ENCODE measurements around the gene SMARCD3. TPM values are rescaled to one million over a fixed set of nuclear protein-coding genes. Genes with fewer than 3 reads are reported as not detected.

SMARCD3 gene
- polyA plus RNA-seq, 3 donors from 2014 or later = 1.2 to 3.9 (median 2.6) TPM

GRCh38 chr7:151198945-151199848, 49.3 kb downstream of the SMARCD3 start:
- DNase-seq = no peak
- no peaks in the 10 kb centered on the region for H3K36me3 Mint-ChIP-seq
- H3K4me3 Mint-ChIP-seq = no peak overlapping the region
- H3K9me3 Mint-ChIP-seq = no peaks in the 10 kb centered on the region
- H3K27me3 Mint-ChIP-seq (ENCODE audit: low read depth in 3 of 3) = peaks cover 0 to 5% (median 4%) of the 10 kb centered on the region in 3 donors
- H3K4me1 Mint-ChIP-seq = no peaks in the 10 kb centered on the region
- no peak overlapping the region for H3K27ac Mint-ChIP-seq

GRCh38 chr7:151197932-151198331, 50.6 kb downstream of the SMARCD3 start:
- no peak for DNase-seq
- no peak overlapping the region for H3K27ac Mint-ChIP-seq
- no peaks in the 10 kb centered on the region for H3K36me3 Mint-ChIP-seq
- no peak overlapping the region for H3K4me3 Mint-ChIP-seq
- no peaks in the 10 kb centered on the region for H3K9me3 Mint-ChIP-seq
- H3K27me3 Mint-ChIP-seq (ENCODE audit: low read depth in 3 of 3) = peaks cover 0 to 4% (median 2%) of the 10 kb centered on the region in 3 donors
- H3K4me1 Mint-ChIP-seq = no peaks in the 10 kb centered on the region

GRCh38 chr7:151195616-151196450, 52.7 kb downstream of the SMARCD3 start:
- DNase-seq = no peak
- H3K4me1 Mint-ChIP-seq = no peaks in the 10 kb centered on the region
- H3K4me3 Mint-ChIP-seq = no peak overlapping the region
- peaks cover 0 to 4% (median 1%) of the 10 kb centered on the region in 3 donors for H3K27me3 Mint-ChIP-seq (ENCODE audit: low read depth in 3 of 3)
- no peak overlapping the region for H3K27ac Mint-ChIP-seq
- H3K9me3 Mint-ChIP-seq = no peaks in the 10 kb centered on the region
- no peaks in the 10 kb centered on the region for H3K36me3 Mint-ChIP-seq

GRCh38 chr7:151194188-151194587, 54.3 kb downstream of the SMARCD3 start:
- Mint-ChIP-seq H3K27ac (no peak overlapping the region), H3K36me3 (no peaks in the 10 kb centered on the region), H3K9me3 (no peaks in the 10 kb centered on the region), H3K4me1 (no peaks in the 10 kb centered on the region), H3K27me3 (ENCODE audit: low read depth in 3 of 3) (peaks cover 0 to 4% (median 1%) of the 10 kb centered on the region in 3 donors), H3K4me3 (no peak overlapping the region)
- no peak for DNase-seq

- Mint-ChIP-seq H3K36me3 (no peaks in the 10 kb centered on the region), H3K4me1 (no peaks in the 10 kb centered on the region), H3K4me3 (no peak overlapping the region), H3K27ac (no peak overlapping the region), H3K27me3 (ENCODE audit: low read depth in 3 of 3) (peaks cover 0 to 4% (median 1%) of the 10 kb centered on the region in 3 donors), H3K9me3 (no peaks in the 10 kb centered on the region)
- DNase-seq = no peak
Observed at GRCh38 chr7:151193203-151193978, 55.1 kb downstream of the SMARCD3 start.

- no peak for DNase-seq
- Mint-ChIP-seq H3K27me3 (ENCODE audit: low read depth in 3 of 3) (peaks cover 0 to 4% (median 1%) of the 10 kb centered on the region in 3 donors), H3K27ac (no peak overlapping the region), H3K4me3 (no peak overlapping the region), H3K9me3 (no peaks in the 10 kb centered on the region), H3K4me1 (no peaks in the 10 kb centered on the region), H3K36me3 (no peaks in the 10 kb centered on the region)
Observed at GRCh38 chr7:151192002-151192539, 56.4 kb downstream of the SMARCD3 start.

- no peak overlapping the region for H3K4me3 Mint-ChIP-seq
- no peak for DNase-seq
- H3K9me3 Mint-ChIP-seq = no peaks in the 10 kb centered on the region
- H3K27me3 Mint-ChIP-seq (ENCODE audit: low read depth in 3 of 3) = peaks cover 0 to 4% (median 3%) of the 10 kb centered on the region in 3 donors
- no peak overlapping the region for H3K27ac Mint-ChIP-seq
- H3K4me1 Mint-ChIP-seq = no peaks in the 10 kb centered on the region
- H3K36me3 Mint-ChIP-seq = no peaks in the 10 kb centered on the region
Observed at GRCh38 chr7:151191544-151191943, 57.0 kb downstream of the SMARCD3 start.

GRCh38 chr7:151189038-151189437, 59.5 kb downstream of the SMARCD3 start:
- H3K4me1 Mint-ChIP-seq = no peaks in the 10 kb centered on the region
- peaks cover 0 to 2% (median 2%) of the 10 kb centered on the region in 3 donors for H3K27me3 Mint-ChIP-seq (ENCODE audit: low read depth in 3 of 3)
- H3K27ac Mint-ChIP-seq = no peak overlapping the region
- no peak overlapping the region for H3K4me3 Mint-ChIP-seq
- no peaks in the 10 kb centered on the region for H3K9me3 Mint-ChIP-seq
- DNase-seq = no peak
- H3K36me3 Mint-ChIP-seq = no peaks in the 10 kb centered on the region

Other genes with a start within 250 kb of the SMARCD3 start
- 1 to 10 TPM in 2 of 3 donors, not detected in 1; 1.9 to 5.7 TPM for gene ATG9B, start 224.2 kb downstream of the SMARCD3 start, polyA plus RNA-seq
- 10 to 100 TPM; 17.6 to 26.5 (median 23.3) TPM for gene ABCB8, start 220.2 kb downstream of the SMARCD3 start, polyA plus RNA-seq
- gene ASIC3, start 200.2 kb downstream of the SMARCD3 start, polyA plus RNA-seq = not detected
- 10 to 100 TPM; 15.6 to 18.9 (median 17.9) TPM for gene CDK5, start 190.8 kb downstream of the SMARCD3 start, polyA plus RNA-seq
- 10 to 100 TPM in 2 of 3 donors, 1 to 10 TPM in 1; 6.7 to 19.8 (median 10.9) TPM for gene SLC4A2, start 189.1 kb downstream of the SMARCD3 start, polyA plus RNA-seq
- gene FASTK, start 167.9 kb downstream of the SMARCD3 start, polyA plus RNA-seq = 10 to 100 TPM; 49.0 to 57.6 (median 51.2) TPM
- 10 to 100 TPM; 47.5 to 57.5 (median 49.6) TPM for gene TMUB1, start 165.2 kb downstream of the SMARCD3 start, polyA plus RNA-seq
- gene AGAP3, start 162.2 kb downstream of the SMARCD3 start, polyA plus RNA-seq = 1 to 10 TPM; 2.8 to 6.3 (median 4.3) TPM
- not detected for gene GBX1, start 81.0 kb downstream of the SMARCD3 start, polyA plus RNA-seq
- not detected for gene ASB10, start 61.4 kb downstream of the SMARCD3 start, polyA plus RNA-seq
- not detected for gene H2BK1, start 38.2 kb downstream of the SMARCD3 start, polyA plus RNA-seq
- gene ABCF2, start 21.5 kb downstream of the SMARCD3 start, polyA plus RNA-seq = 10 to 100 TPM; 24.2 to 35.4 (median 31.7) TPM
- 10 to 100 TPM; 23.0 to 39.2 (median 35.4) TPM for gene CHPF2, start 16.2 kb downstream of the SMARCD3 start, polyA plus RNA-seq
- gene NUB1, start 93.1 kb upstream of the SMARCD3 start, polyA plus RNA-seq = 10 to 100 TPM; 49.8 to 85.4 (median 77.4) TPM
- 1 to 10 TPM in 2 of 3 donors, under 1 TPM in 1; 0.75 to 2.2 (median 2.2) TPM for gene WDR86, start 161.3 kb upstream of the SMARCD3 start, polyA plus RNA-seq
- gene CRYGN, start 191.4 kb upstream of the SMARCD3 start, polyA plus RNA-seq = not detected